RPMI8226 (cell line): ENCODE measurements around the gene TMEM116.
"Not testable (repeated sequence)": the region's sequence is repeated elsewhere in the genome, so short reads cannot be mapped to it uniquely, and the experiment has no call there.

Experiments
- DNase-seq: peaks from one replicate; pipeline ENCODE4 v3.0.0-alpha.2; 2015

TMEM116 gene

DNA sequence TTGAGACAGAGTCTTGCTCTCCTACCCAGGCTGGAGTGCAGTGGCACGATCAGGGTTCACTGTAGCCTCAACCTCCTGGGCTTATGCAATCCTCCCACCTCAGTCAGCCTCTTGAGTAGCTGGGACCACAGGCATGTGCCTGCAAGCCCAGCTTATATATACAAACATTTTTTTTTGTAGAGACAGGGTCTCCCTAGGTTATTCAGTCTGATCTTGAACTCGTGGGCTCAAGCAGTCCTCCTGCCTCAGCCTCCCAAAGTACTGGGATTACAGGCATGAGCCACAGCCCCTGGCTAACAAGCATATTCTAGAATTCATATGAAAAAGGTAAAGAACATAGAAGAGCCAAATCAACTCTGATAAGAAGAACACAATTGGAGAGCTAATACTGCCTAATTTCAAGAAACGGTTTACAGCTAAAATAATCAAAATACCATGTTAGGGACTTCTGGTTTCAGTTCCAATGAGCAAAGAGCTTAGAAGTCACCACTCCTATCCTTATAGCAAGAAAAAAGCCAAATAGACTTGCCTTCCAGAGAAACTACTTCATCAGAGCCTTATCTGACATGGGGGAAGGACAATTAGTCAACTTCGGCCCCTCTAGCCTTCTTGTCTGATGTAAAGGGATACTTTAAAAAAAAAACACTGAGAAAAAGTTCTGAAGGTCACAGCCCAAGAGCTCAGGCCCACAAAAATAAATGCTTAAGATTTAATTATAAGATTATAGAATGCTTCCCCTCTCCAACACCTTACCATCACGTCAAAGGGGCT lies 37.6 kb downstream of the TMEM116 start:
- no peak for DNase-seq

- no peak for DNase-seq
These were observed 41.2 kb downstream of the TMEM116 start for GRCh38 chr12:111971800-111972199.

- DNase-seq = no peak
These were observed 48.0 kb downstream of the TMEM116 start for GRCh38 chr12:111964935-111965334.

DNA sequence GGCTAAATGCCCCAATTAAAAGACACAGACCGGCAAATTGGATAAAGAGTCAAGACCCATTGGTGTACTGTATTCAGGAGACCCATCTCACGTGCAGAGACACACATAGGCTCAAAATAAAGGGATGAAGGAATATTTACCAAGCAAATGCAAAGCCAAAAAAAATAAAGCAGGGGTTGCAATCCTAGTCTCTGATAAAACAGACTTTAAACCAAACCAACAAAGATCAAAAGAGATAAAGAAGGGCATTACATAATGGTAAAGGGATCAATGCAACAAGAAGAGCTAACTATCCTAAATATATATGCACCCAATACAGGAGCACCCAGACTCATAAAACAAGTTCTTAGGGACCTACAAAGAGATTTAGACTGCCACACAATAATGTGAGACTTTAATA lies 53.4 kb downstream of the TMEM116 start:
- not testable (repeated sequence) for DNase-seq

DNA sequence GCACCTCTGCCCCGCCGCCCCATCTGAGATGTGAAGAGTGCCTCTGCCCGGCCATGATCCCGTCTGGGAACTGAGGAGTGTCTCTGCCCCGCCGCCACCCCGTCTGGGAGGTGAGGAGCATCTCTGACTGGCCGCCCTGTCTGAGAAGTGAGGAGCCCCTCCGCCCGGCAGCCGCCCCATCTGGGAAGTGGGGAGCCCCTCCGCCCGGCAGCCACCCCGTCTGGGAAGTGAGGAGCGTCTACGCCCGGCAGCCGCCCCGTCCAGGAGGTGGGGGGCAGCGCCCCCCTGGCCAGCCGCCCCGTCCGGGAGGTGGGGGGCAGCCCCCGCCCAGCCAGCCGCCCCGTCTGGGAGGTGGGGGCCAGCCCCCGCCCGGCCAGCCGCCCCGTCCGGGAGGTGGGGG lies 55.7 kb downstream of the TMEM116 start:
- DNase-seq = not testable (repeated sequence)

DNA sequence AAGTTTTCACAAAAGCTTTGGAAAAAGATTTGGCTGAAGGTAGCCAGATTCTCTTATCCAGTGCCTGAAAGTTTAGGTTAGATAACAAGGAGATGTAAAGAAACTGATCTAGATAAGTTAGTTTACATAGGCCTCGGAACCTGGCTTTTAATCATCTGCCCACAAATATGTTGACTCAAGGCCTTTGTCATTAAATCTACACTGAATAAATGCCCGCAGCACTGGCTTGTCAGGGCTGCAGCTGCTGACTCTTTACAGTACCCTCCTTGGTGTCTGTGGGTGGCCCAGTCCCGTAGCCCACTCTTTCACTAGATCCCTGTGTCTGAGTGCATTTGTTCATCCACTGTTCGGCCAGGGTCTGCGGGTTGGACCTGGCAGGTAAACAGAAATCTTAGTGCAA lies 58.0 kb downstream of the TMEM116 start:
- no peak for DNase-seq

GRCh38 chr12:111953455-111953854 lies 59.5 kb downstream of the TMEM116 start:
- DNase-seq = no peak

DNA sequence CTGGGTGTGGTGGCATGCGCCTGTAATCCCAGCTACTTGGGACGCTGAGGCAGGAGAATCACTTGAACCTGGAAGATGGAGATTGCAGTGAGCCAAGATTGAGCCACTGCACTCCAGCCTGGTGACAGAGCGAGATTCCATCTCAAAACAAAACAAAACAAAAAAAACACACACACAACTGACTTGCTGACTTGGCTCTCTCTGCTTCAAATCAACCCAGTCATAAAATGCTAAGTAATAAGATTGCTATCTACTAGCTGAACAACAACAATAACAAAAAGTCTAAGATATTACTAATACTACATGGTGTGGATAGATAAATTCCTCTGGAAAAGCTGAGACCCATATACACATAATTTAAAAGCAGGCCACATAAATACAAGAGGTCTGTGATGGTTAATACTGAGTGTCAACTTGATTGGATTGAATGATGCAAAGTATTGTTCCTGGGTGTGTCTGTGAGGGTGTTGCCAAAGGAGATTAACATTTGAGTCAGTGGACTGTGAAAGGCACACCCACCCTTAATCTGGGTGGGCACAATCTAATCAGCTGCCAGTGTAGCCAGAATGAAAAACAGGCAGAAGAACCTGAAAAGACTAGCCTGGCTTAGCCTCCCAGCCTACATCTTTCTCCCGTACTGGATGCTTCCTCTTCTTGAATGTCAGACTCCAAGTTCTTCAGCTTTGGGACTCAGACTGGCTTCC lies 60.7 kb downstream of the TMEM116 start:
- not testable (repeated sequence) for DNase-seq

- not testable (repeated sequence) for DNase-seq
These were observed 61.8 kb downstream of the TMEM116 start for GRCh38 chr12:111950961-111951676.

DNA sequence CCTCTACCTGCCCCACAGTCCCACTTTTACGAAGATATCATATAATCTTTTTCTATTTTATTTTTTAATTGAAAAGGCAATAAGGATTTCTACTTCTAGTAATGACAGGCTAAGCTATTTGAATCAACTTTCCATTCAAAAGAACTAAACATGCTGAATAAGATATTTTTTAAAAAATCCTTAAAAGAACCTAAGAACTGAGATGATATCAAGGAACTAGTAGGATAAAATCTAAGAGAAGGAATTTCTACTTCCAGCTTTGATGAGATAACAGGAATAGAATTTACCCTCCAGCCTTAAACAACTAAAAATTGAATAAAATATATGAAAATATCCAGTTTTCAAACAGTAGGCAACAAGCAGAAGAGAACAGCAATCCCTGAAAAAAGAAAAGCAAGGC lies 69.0 kb downstream of the TMEM116 start:
- DNase-seq = no peak

DNA sequence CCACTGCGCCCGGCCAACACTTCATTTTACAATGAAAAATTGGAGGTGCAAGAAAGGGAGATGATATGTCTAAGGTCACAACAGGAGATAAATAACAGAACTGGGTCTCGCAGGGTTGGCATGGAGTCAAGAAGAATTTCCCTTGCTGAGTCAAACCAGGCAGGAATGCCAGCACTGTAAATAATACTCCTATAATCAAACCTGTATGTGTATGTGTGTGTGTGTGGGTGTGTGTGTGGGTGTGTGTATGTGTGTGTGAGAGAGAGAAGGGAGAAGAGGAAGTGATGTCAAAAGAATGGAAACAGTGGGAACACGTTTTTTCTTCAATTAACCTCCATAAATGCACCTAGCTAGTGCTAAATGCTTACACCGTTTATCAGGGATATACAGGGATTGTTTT lies 70.4 kb downstream of the TMEM116 start:
- no peak for DNase-seq

DNA sequence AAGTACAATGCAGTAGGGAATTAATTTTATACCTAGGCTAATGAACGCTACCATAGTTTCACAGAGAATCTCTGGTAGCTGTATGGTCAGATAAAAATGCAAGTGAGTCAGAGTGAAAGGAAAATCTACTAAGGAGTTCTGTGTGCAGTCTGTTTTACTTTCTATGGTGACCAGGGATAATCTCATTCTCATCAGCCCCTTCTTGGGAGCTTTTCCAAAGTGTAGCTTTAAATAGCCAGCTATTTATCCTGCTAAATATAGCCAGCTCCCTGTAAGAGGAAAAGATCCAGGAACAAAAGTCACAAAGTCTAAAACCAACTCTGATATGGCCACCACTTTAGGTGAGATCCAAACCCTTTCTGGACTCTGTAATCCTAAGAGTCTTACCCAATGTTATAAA lies 75.5 kb downstream of the TMEM116 start:
- no peak for DNase-seq

- DNase-seq = no peak
These were observed 76.1 kb downstream of the TMEM116 start for GRCh38 chr12:111936869-111937268.

DNA sequence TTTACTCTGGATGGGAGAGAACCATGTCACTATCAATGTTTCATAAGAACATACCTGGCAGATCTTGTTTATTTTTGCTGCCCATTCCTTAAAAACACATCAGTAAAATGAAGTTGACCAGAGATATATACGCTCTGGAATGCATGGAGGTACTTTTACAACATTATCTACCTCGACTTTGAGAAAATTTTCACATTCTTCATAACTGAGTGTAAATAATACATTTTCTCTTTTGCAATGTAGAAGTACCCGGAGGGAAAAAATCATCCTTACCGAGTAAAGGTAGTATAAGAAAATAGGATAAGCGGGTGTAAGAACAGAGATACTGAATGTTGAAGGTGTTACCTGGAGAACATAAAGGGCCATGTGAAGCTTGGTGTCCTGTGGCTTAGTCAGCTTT lies 80.7 kb downstream of the TMEM116 start:
- no peak for DNase-seq

DNA sequence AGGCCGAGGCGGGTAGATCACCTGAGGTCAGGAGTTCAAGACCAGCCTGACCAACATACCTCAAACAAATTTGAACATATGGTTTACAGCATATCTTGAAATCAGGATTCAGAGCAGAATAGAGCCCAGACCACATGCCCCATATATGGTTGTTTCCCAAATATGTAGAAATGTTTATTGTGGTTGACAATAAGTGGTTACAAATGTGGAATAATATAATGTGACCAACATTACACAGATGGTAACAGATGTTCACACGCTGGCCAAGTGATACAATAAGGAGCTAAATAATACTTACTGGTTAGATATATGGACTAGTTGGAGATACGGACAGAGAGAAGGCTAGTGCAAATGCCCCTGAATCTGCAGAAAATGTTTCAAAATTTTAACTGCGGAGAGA lies 85.6 kb downstream of the TMEM116 start:
- DNase-seq = no peak

DNA sequence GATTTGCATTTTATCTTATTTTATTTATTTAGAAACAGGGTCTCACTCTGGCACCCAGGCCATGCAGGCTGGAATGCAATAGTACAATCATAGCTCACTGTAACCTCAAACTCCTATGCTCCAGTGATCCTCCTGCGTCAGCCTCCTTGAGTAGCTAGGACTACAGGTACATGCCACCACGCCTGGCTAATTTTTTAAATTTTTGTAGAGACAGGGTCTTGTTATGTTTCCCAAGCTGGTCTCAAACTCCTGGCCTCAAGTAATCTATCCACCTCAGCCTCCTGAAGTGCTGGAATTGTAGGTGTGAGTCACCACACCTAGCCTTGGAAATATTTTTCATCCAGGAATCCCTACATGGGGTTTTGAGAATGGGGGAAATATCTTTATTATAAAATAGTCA lies 86.3 kb downstream of the TMEM116 start:
- DNase-seq = no peak

DNA sequence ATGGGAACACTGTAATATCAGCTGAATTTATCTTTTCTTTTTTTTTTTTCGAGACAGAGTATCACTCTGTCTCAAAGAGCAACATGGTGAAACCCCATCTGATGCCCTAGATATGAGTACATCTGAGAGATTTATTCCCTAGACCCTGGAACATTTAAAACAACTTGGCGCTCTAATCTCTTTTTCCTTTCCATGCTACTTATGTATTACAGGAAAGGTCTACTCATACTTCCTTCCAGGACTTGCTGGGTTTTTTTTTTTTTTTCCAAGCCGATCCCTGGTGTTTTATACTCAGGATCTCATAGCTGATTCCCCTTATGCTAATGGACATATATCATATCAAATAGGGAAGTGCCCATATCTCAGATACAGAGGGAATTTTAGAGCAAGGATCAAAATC lies 87.8 kb downstream of the TMEM116 start:
- DNase-seq = no peak

GRCh38 chr12:111907740-111908139 lies 105.2 kb downstream of the TMEM116 start:
- DNase-seq = no peak

GRCh38 chr12:111905502-111905901 lies 107.5 kb downstream of the TMEM116 start:
- DNase-seq = no peak

DNA sequence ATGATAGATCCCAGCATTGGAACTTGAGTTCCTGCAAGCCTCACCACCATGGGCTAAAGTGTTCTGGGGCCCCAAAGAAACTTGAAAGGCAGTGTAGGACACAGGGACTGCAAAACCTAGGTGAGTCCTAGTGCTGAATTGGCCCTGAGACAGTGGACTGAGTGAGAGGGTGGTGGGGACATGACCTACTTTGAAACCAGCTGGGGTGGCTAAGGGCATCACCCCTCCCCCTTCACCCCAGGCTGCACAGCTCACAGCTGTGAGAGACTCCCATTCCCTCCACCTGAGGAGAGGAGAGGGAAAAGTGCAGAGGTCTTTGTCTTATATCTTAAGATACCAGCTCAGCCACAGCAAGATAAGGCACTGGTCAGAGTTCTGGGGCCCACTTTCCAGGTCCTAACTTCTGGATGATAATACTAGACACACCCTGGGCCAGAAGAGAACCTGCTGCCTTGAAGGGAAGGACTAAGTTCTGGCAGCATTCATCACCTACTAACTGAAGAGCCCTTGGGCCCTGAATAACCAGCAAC lies 108.5 kb downstream of the TMEM116 start:
- DNase-seq = no peak

DNA sequence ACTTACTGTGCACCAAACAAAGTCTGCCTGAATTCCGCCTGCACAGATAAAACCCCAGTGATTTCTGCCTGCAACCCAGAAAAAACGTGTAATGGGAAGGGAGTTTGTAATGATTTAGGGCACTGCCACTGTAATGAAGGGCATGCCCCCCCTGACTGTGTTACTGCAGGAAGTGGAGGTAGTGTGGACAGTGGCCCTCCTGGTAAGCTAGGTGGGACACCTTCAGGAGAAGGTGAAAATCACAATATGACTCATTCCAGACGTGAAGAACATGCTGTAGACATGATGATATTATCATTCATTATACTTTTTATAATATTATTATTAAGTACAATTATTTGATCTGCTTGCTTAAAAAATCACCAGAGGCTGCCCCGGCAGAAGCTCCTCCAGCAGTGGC lies 111.8 kb downstream of the TMEM116 start:
- DNase-seq = no peak

DNA sequence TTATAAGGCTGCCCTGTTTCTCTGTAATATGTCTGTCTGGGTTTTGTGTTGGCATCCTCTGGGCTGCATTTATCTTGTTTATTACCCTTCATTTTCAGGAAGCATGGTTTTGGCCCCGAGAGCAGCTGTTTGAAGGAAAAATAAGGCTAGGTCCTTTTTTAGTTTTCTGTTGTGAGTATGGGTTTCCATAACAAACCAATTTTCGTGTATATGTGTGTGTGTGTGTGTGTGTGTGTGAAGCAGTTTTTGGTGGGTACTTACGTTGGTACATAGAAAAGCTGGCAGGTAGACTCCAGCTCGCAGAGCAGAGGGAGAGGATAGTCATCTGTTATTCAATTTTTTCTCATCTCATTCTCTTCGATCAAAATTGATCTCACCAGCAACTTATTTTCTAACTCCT lies 118.4 kb downstream of the TMEM116 start:
- DNase-seq = no peak

- no peak for DNase-seq
These were observed 119.7 kb downstream of the TMEM116 start for GRCh38 chr12:111893287-111893686.
